GM13977 (cell line): ENCODE measurements around the gene KCNH6.

Experiments used
- DNase-seq: peaks from one replicate; pipeline ENCODE4 v3.0.0; 2012; ENCODE audit warnings: low spot score
- in situ Hi-C: fragments of 300-500 bp; cut with MboI; formaldehyde crosslinking; loops from one replicate; pipeline ENCODE4 v1.12.0; 2022; ENCODE audit warnings: low sequenced_read_pairs, low pct_unique_long_range_greater_than_20kb, mixed read lengths, inconsistent platforms; ENCODE audit not compliant: unreplicated experiment
- TF ChIP-seq, protein P1 (sequence below): IDR thresholded peaks from 2 replicates; pipeline ENCODE4 v1.5.1; 2012; ENCODE audit warnings: mild to moderate bottlenecking, control low read depth; ENCODE audit not compliant: insufficient read depth; ENCODE audit errors: extremely low read depth, missing control alignments

KCNH6 gene

GRCh38 chr17:63481488-63481870 is 41.7 kb upstream of the KCNH6 start:
- no peak for DNase-seq
- in situ Hi-C loops, result loop anchor here (10.0 kb wide), 1 partner anchor 57 kb away; no protein-coding TSS in a partner anchor
- TF ChIP-seq, protein P1, sequence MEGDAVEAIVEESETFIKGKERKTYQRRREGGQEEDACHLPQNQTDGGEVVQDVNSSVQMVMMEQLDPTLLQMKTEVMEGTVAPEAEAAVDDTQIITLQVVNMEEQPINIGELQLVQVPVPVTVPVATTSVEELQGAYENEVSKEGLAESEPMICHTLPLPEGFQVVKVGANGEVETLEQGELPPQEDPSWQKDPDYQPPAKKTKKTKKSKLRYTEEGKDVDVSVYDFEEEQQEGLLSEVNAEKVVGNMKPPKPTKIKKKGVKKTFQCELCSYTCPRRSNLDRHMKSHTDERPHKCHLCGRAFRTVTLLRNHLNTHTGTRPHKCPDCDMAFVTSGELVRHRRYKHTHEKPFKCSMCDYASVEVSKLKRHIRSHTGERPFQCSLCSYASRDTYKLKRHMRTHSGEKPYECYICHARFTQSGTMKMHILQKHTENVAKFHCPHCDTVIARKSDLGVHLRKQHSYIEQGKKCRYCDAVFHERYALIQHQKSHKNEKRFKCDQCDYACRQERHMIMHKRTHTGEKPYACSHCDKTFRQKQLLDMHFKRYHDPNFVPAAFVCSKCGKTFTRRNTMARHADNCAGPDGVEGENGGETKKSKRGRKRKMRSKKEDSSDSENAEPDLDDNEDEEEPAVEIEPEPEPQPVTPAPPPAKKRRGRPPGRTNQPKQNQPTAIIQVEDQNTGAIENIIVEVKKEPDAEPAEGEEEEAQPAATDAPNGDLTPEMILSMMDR, result no peak

DNA sequence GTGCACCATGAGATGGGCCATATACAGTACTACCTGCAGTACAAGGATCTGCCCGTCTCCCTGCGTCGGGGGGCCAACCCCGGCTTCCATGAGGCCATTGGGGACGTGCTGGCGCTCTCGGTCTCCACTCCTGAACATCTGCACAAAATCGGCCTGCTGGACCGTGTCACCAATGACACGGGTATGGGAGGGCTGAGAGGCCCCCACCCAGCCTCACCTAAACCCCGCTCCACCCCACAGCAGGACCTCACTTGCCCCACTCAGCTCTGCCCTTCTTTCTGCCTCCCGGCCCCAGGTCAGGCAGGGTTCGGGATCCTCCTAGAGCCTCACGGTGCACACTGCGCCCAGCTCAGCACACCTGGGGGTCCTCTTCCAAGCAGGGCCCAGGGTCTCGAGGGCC is 40.6 kb upstream of the KCNH6 start:
- DNase-seq, result no peak
- TF ChIP-seq, protein P1, result no peak
- in situ Hi-C loops, result loop anchor here (10.0 kb wide), 1 partner anchor 58 kb away; no protein-coding TSS in a partner anchor

- in situ Hi-C loops, result loop anchor here (10.0 kb wide), 1 partner anchor 58 kb away; no protein-coding TSS in a partner anchor
- TF ChIP-seq, protein P1, result no peak
- DNase-seq, result no peak
These were observed 40.1 kb upstream of the KCNH6 start for GRCh38 chr17:63483038-63483437.

DNA sequence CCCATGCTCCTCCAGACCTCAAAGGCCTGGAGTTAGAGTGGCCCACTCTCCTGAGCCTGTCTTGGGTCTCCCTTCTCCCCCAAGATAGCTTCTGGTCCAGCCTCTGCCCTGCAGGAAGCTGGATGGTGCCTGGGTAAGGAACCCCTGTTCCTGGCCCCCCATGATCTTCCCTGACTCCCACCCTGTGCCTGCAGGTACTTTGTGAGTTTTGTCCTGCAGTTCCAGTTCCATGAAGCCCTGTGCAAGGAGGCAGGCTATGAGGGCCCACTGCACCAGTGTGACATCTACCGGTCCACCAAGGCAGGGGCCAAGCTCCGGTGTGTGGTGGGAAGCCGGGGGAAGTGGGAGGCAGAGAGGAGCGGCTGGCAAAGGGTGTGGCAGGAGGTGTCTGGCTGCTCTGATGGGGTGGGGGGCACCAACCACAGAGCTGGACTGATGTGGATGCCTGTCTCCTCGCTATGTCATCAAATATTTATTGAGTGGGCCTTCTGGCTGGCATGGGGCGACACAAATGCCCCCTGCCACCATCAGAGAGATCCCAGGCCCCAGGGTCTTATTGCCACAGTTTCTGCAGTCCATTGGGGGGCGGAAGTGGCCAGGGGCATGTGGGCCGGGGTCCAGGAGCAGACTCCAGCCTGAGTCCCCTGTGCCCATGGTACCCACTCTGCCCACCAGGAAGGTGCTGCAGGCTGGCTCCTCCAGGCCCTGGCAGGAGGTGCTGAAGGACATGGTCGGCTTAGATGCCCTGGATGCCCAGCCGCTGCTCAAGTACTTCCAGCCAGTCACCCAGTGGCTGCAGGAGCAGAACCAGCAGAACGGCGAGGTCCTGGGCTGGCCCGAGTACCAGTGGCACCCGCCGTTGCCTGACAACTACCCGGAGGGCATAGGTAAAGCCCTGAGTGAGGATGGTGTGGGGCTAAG is 39.2 kb upstream of the KCNH6 start:
- TF ChIP-seq, protein P1, result no peak
- no peak for DNase-seq
- in situ Hi-C loops, result loop anchor here (10.0 kb wide), 1 partner anchor 59 kb away; no protein-coding TSS in a partner anchor

DNA sequence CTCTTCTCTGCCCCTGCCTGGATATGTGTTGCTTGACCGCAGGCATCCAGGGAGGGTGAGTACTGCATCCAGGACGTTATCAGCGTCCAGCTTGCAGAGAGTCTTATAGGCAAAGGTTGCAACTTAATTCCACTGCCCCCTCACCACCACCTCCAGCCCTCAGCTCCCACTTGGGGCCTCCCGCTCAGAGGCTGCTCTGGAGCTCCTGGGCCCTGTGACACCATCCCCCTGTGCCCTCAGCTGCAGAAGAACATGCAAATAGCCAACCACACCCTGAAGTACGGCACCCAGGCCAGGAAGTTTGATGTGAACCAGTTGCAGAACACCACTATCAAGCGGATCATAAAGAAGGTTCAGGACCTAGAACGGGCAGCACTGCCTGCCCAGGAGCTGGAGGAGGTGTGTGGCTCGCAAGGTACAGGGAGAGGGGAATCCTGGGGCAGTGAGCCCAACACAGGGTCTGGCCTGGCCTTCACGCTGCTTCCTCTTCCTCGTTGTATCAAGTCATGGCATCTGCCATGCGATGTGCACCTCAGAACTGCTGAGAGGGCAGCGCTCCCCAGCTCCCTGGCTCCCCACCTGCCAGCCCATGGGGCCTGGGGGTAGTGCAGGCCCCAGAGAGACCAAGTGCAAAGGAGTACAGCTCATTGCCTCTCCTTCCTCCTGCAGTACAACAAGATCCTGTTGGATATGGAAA is 36.7 kb upstream of the KCNH6 start:
- TF ChIP-seq, protein P1, result no peak
- in situ Hi-C loops, result loop anchor here (10.0 kb wide), 1 partner anchor 62 kb away; no protein-coding TSS in a partner anchor
- no peak for DNase-seq

GRCh38 chr17:63487014-63487339 is 36.2 kb upstream of the KCNH6 start:
- in situ Hi-C loops, result loop anchor here (10.0 kb wide), 1 partner anchor 62 kb away; no protein-coding TSS in a partner anchor
- TF ChIP-seq, protein P1, result no peak
- DNase-seq, result no peak
